Bronchial epithelial cell (primary cell): ENCODE data around the gene PACS2. TPM values are rescaled to one million over a fixed set of nuclear protein-coding genes. Genes with fewer than 3 reads are reported as not detected.

Experiments
- DNase-seq: peaks from one replicate; pipeline ENCODE4 v3.0.0-alpha.2; 2010; ENCODE audit warnings: low read depth
- FAIRE-seq: peaks from 2 replicates; lab custom pipeline; 2011; peaks lifted over from hg19 to GRCh38; lab: Jason Lieb, UNC
- H3K27me3 ChIP-seq: 2 replicates; pipeline ENCODE4 v1.5.1; 2011; ENCODE audit warnings: low read length; ENCODE audit not compliant: control insufficient read depth, insufficient read depth
- H3K36me3 ChIP-seq: 2 replicates; pipeline ENCODE4 v1.5.1; 2011; ENCODE audit warnings: low read length; ENCODE audit not compliant: control insufficient read depth, insufficient read depth
- H3K4me3 ChIP-seq: 2 replicates; pipeline ENCODE4 v1.5.1; 2011; ENCODE audit warnings: mild to moderate bottlenecking, low read depth, low read length, control low read depth
- total RNA-seq: library from RNA; depleted of rRNA; stranded (reverse); fragments of >200 nt; gene quantifications from 2 replicates; pipeline ENCODE4 v1.2.1, GENCODE V29; 2014
- TF ChIP-seq, protein P1 (sequence below): IDR thresholded peaks from 2 replicates; pipeline ENCODE4 v1.5.1; 2011; ENCODE audit warnings: mild to moderate bottlenecking, moderate library complexity, low read length, control low read depth, inconsistent platforms; ENCODE audit not compliant: insufficient read depth, severe bottlenecking

Gene PACS2
- total RNA-seq, 1 donor from 2014 or later: 42.4 TPM

DNA sequence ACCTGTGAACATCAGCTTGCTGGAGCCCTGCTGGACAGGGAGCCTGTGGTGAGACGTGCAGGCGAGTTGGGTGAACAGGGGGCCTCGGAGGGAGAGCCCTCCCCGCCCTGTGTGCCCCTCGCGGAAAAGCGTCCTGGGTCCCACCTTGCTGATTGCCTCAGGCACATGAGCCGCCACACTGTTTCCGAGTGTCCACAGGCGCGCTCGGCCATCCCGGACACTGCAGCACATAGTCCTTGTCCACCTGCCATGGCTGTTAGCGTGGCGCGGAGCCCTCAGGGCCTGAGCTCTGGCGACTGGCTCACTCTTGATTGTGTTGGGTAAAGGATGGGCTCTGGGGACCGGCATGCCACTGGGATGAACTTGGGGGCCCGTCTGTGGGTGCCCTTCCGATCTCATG, 40.0 kb downstream of the PACS2 start:
- no peak for FAIRE-seq
- peaks cover 2% of the 10 kb centered on the region for H3K36me3 ChIP-seq

DNA sequence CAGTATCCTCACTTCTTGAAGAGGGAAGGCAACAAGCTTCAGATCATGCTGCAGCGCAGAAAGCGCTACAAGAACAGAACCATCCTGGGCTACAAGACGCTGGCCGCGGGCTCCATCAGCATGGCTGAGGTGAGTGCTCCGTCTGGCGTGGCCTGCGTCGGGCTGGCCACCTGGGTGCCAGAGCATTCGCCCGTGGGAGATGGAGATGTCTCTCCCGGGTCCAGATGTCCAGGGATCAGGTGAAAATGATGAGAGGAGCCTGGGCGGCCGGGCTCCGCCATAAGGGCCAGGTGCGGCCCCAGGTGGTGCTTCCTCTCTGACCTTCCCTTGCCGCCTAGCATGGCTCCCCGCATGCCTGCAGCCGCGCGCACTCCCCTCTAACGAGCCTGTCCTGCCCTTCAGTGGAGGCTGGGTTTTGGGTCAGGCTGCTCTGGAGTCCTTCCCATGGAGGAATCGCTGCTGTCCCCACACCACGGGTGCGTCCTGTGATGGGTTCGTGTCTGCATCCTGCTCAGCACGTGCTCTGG, 40.6 kb downstream of the PACS2 start:
- no peaks in the 10 kb centered on the region for H3K27me3 ChIP-seq
- DNase-seq: no peak
- no peak overlapping the region for H3K4me3 ChIP-seq
- H3K36me3 ChIP-seq: peaks cover 2% of the 10 kb centered on the region
- TF ChIP-seq, protein P1, sequence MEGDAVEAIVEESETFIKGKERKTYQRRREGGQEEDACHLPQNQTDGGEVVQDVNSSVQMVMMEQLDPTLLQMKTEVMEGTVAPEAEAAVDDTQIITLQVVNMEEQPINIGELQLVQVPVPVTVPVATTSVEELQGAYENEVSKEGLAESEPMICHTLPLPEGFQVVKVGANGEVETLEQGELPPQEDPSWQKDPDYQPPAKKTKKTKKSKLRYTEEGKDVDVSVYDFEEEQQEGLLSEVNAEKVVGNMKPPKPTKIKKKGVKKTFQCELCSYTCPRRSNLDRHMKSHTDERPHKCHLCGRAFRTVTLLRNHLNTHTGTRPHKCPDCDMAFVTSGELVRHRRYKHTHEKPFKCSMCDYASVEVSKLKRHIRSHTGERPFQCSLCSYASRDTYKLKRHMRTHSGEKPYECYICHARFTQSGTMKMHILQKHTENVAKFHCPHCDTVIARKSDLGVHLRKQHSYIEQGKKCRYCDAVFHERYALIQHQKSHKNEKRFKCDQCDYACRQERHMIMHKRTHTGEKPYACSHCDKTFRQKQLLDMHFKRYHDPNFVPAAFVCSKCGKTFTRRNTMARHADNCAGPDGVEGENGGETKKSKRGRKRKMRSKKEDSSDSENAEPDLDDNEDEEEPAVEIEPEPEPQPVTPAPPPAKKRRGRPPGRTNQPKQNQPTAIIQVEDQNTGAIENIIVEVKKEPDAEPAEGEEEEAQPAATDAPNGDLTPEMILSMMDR: no peak
- FAIRE-seq: no peak

More for the DNA sequence above, 40.0 kb downstream of the PACS2 start:
- TF ChIP-seq, protein P1: no peak
- Histone ChIP-seq H3K4me3 (no peak overlapping the region), H3K27me3 (no peaks in the 10 kb centered on the region)
- DNase-seq: no peak

DNA sequence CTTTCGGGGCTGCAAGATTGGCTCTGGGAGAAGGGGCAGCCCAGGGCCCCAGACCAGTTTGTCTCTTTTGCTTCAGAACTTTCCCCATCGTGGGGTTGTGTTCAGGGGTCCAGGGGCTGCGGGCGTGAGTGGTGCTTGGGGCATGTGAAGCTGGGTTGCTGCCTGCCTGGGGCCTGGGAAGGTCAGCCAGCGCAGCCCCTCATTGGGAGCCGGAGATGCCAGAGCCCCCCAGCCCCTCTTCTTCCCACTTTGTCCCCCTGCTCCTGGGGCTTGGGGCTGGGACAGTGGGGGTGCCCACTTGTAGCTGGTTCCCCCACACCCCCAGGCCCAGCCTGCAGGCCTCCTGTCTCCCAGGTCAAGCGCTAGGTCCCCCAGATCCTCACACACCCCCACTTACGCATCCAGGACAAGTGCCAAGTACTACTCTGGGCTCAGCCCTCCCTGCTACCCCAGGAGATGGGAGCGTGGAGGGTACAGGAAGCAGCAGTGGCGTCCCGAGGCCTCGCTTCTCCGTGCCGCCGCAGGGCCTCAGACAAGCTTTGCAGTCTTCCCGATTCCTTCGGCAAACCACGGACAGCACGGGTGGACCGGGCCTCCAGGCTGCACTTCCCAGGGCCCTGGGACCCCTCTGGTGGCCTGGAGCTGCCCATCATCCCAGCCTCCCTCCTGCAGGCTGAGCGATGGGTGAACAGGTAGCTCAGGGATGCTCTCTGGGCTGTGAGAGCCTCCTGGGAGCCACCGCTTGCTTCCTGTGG, 41.5 kb downstream of the PACS2 start:
- Histone ChIP-seq H3K4me3 (no peak overlapping the region), H3K27me3 (no peaks in the 10 kb centered on the region), H3K36me3 (peaks cover 5% of the 10 kb centered on the region)
- DNase-seq (no peak), FAIRE-seq (no peak)
- TF ChIP-seq, protein P1: no peak

DNA sequence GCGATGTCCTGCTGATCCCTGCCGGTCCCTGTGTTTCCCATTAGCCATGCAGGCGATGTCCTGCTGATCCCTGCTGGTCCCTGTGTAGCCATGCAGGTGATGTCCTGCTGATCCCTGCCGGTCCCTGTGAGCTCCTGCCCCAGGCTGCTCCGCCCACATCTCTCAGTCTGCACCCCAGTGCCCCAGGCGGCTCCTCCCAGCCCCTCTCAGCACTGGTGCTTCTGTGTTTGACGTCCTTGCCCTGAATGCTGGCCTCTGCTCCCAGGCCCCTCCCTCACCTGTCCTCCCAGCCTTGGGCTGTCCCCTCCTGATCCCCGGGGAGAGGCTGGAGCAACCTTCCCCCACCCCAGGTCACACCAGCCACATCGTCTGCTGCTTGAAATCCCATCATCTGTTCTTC, 42.4 kb downstream of the PACS2 start:
- H3K36me3 ChIP-seq: peaks cover 5% of the 10 kb centered on the region
- FAIRE-seq: no peak
- H3K4me3 ChIP-seq: no peak overlapping the region
- TF ChIP-seq, protein P1: no peak
- DNase-seq: no peak
- no peaks in the 10 kb centered on the region for H3K27me3 ChIP-seq

DNA sequence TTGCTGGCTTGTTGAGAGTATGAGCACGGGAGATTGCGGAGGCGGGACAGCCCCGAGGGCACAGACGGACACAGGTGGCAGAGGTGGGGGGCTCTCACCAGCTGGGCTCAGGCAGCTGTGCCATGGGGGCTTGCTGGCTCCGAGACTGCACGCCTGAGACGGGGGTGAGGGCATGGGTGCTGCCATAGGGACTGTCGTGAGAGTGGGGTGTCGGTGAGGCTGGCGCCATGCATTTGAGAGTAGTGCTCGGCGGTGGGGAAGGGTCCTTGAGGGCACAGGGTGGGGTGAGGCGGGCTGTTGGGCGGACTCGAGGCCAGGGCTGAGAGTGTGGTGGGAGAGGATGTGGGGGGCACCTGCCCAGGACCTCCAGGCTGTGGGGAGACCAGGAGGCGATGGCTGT, 43.1 kb downstream of the PACS2 start:
- DNase-seq (no peak), FAIRE-seq (no peak)
- TF ChIP-seq, protein P1: no peak
- Histone ChIP-seq H3K27me3 (no peaks in the 10 kb centered on the region), H3K4me3 (no peak overlapping the region), H3K36me3 (peaks cover 5% of the 10 kb centered on the region)
